GM19099 (cell line): ENCODE measurements around the gene AP3B1.

Source experiments
- POLR2A ChIP-seq: IDR thresholded peaks from 3 replicates; pipeline ENCODE4 v1.6.1; 2011; ENCODE audit warnings: low read depth; ENCODE audit not compliant: insufficient read length; ENCODE audit errors: extremely low read depth

The AP3B1 gene

DNA sequence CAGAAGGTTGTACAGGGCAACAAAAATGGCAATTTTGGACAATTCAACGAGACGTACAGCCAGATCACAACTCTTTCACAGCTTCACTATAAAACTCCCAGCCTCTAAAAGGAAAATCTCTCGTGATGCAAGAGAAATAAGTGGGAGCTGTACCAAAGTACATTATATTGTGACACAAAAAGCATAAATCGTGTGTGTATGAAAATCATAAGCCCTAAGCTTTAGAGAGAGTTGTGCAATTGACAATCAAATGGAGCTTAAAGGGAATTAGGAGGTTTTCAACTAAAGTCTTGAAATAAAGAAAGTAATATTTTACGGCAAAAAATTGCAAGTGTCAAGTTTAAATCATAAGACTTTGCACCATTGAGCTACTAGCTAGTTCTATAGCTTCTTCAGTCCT, 323.6 kb downstream of the AP3B1 start:
- no peak for TF ChIP-seq POLR2A

DNA sequence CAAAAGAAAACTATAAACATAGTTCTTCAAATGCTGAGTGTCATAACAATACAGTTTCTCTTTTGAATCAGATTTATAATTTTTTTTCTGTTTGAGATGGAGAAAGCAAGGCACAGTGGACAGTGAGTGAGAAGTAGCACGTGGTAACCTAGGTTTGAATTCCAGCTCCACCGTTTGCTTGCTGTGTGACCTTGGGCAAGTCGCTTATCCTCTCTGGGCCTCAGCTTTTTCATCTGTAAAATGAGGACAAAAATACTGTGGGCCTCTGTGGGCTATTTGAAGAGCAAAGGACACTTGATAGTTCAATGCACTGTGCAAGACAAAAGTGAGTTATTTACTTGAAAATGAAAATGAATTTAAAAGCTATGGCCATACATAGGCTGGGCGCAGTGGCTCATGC, 330.7 kb downstream of the AP3B1 start:
- no peak for TF ChIP-seq POLR2A

DNA sequence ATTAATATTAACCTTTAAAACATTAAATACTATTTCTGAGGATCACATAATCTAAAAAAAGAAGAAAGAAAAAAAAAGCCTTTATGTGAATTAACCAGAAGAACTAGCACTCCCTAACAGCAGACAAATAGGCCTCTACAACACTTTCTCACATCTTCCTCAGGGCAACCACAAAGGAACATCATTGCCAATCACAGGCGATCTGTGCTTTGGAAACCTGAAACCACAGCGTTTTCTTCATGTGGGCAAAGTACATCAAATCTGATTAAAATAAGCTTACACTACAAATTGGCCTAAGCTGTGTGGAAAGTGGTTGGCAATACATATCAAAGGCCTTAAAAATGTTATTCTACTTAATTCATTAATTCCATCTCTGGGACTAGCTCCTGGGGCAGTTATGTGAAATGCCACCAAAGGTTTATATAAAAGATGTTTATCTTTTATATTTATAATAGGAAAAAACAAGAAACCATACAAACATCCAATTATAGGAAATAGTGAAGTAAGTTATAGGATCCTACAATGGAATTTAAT, 333.6 kb downstream of the AP3B1 start:
- TF ChIP-seq POLR2A = no peak

DNA sequence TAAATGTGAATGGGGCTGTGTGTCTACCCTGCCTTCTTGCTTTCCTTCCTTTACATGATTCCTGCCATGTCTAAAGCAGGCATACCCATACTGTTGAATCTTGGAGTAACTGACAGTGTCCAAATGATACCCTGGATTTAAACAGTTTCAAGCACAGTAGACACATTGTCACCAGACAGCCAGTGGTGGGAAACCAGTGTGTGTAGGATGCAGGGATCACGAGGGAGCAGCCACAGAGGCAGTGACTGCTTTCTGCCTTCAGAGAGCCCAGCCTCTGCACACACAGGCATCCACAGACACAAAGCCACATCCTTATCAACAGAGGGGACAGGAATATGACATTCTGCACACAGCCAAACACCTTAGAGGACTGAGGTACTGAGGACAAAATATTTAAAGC, 334.2 kb downstream of the AP3B1 start:
- no peak for TF ChIP-seq POLR2A

DNA sequence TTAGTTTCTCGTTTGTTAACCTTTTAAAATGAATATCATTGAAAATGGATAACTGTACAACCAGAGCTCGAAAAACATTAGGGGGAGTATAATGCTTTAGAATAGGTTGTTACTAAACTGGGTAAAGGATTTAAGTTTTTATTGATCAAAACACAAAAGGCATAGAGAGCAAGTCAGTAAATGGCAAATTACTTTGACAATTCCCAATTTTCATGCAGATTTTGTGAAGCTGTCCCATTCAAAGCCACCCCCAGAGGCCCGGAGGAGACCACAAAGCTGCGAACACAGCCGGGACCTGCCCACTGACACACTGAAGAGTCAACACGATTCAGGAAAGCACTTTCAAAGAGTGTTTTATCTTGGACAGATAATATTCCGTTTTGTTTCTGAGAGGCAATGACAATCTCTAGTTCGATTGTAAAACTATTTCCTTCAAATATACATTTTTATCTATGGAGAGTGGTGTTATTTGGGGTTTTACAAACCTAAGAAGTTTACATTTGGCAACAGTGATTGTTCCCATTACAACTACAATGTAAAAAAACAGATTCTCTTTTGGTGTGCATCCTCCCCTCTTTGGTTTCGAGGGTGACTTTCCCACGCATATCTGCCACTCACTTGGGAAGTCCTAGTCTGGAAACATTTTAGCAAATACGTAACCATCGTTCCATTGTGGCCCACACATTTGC, 335.7 kb downstream of the AP3B1 start:
- no peak for TF ChIP-seq POLR2A

DNA sequence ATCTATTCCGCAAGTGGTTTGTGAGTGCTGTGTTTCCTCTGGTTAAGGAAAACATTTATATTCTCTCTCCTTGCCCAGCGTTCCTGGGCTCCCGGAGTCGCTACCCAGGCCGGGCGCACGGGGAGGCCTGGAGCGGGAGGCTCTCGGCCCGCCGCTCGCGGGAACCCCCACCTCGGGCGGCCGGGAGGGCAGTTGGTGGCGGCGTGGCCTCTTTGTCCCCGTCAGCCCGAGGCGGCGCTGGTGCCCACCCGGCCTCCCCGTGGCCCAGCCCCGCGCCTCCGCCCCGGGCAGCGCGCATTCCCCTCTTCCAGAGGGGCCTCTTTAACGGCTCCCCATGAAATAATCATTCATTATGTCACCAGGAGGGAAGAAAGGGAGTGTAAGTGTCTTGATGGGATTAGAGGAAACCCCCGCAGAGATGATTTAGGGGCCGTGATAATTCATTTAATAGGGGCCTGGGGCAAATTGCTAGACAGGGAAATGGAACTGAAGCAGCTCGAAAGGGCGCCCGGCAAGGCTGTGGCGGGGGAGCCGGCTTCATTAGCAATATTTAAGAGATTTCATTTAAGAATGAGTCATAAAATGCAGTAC, 336.5 kb downstream of the AP3B1 start:
- peak; percentile 18 for TF ChIP-seq POLR2A

DNA sequence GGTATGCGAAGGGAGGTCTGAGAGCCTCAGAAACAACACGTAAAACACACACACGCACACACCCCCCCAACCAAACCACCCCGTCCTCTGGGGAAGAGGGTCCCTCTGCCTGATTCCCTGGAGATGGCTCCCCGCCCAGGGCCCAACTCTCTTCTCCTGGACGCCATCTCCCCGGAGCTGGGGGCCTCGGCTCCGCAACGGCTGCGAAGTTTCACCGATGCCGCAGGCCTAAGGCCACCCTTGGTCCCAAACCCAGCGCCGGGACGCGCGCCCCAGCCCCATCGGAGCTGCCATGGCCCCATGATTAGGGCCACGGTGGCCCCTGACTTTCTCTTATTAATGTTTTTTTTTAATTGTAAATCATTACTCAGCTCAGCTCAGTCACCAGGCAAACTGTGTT, 337.0 kb downstream of the AP3B1 start:
- no peak for TF ChIP-seq POLR2A

DNA sequence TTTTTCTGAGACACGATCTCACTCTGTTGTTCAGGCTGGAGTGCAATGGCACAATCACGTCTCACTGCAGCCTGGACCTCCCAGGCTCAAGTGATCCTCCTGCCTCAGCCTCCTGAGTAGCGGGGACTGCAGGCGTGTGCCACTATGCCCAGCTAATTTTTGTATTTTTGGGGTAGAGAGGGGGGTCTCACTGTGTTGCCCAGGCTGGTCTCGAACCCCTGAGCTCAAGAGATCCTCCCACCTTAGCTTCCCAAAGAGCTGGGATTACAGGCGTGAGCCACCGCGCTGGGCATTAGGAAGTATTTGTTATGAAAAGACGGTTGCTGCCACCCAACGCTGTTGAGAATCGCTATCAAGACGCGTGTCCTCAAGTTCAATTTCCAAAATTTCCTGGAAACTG, 337.4 kb downstream of the AP3B1 start:
- TF ChIP-seq POLR2A = no peak

DNA sequence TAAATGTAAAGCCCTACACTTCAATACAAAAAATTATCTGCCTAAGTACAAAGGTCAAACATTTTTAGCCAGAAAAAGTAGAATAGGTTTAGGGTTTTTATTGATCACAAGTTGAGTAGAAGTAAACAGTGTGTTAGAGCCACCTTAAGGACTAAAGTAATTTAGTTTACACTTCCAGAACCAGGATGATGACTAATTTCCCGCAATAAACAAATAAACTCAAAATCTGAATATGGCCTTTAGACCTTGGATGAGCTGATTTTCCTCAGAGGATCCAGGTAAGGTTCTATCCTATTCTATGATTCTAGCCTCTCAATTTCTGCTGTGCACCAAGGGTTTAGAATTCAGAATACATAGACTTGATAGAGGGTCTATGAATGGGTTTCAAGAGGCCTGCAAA, 338.9 kb downstream of the AP3B1 start:
- no peak for TF ChIP-seq POLR2A

DNA sequence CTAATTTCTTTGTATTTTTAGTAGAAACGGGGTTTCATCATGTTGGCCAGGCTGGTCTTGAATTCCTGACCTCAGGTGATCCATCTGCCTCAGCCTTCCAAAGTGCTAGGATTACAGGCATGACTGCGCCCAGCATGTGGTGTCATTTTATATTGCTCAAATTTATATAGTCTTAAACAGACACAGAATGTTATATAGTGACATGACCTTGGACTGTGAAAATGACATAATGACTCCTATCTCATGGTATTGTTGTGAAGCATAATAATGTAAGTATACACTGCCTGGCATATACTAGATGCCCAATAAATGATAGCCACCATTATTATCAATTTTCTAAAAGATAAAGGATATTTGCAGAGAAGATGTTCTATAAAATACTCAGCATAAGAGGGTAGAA, 341.1 kb downstream of the AP3B1 start:
- TF ChIP-seq POLR2A = no peak

DNA sequence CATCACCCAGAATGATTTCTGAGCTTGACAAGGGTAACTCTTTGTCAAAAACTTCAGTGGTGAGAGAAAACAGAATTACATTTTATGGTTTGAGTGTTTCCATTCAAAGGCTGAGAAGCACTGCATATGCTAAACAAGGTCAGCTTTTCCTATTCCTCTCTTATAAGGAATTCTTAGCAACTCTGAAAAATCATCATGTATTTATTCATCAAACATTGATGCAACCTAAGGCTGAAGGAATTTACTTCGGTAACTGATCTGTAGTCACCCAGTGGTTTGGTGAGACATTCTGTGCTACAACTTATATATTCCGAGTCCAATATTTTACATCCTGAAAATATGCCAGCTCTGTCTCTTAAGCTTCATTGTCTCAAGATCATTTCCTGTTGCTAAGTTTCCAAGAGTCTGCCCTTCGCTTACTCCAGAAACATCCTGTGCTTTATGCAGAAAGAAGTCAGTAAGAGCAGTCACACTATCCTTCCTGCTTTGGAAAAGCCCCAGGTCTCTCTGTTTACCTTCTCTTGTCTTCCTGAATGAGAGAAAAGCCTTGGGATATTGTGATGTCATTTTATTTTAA, 341.8 kb downstream of the AP3B1 start:
- no peak for TF ChIP-seq POLR2A
